A549 (cell line): ENCODE results near the gene ATF3. TPM values are rescaled to one million over a fixed set of nuclear protein-coding genes. Genes with fewer than 3 reads are reported as not detected.

Experiments used
- ATAC-seq, 2 experiments: fragments of 200-7000 bp in 1 of 2; fragments of >200 bp in 1 of 2; cut with Nextera tagmentation in 1 of 2; cut with Tn5 transposase in 1 of 2; 3 replicates each; pipeline versions ENCODE4 v1.8.0 to v1.9.1; 2018 to 2020; ENCODE audit warnings: mild to moderate bottlenecking in 1 of 2, moderate library complexity in 1 of 2
- CTCF ChIA-PET: fragments of 300-600 bp; sonication (Branson Sonifier 250); formaldehyde crosslinking; extraction: SDS; loops from one replicate; lab custom pipeline; 2021; ENCODE audit warnings: antibody characterized with exemption, inconsistent platforms; lab: Yijun Ruan, JAX
- POLR2A ChIA-PET: fragments of 350-600 bp; formaldehyde crosslinking; extraction: SDS; loops from one replicate; lab custom pipeline; 2021; ENCODE audit warnings: antibody characterized with exemption, inconsistent platforms; lab: Yijun Ruan, JAX
- DNase-seq, 2 experiments: peaks; one replicate each; pipeline versions ENCODE4 v3.0.0 to v3.0.0-alpha.2; 2011 to 2016; ENCODE audit warnings: low read depth in 1 of 2, low spot score in 1 of 2
- FAIRE-seq: peaks from 2 replicates; lab custom pipeline; 2011; peaks lifted over from hg19 to GRCh38; lab: Jason Lieb, UNC
- H3K27ac ChIP-seq, 2 experiments: fragments of >200 bp; sonication (Bioruptor Twin); formaldehyde crosslinking; 3 replicates each; pipeline ENCODE4 v1.5.1; 2016 to 2017
- H3K4me1 ChIP-seq: fragments of >200 bp; sonication (Bioruptor Twin); formaldehyde crosslinking; 3 replicates; pipeline ENCODE4 v1.6.1; 2016
- H3K4me2 ChIP-seq: fragments of >200 bp; sonication (Bioruptor Twin); formaldehyde crosslinking; 3 replicates; pipeline ENCODE4 v1.6.1; 2016
- H3K4me3 ChIP-seq: fragments of >200 bp; sonication (Bioruptor Twin); formaldehyde crosslinking; 3 replicates; pipeline ENCODE4 v1.5.1; 2016
- H3K9me3 ChIP-seq: fragments of >200 bp; sonication (Bioruptor Twin); formaldehyde crosslinking; 3 replicates; pipeline ENCODE4 v1.6.1; 2016
- CBX2 ChIP-seq: fragments of 200-600 bp; sonication (generic); IDR thresholded peaks from 2 replicates; pipeline ENCODE4 v1.6.1; 2016; ENCODE audit warnings: low read depth, mild to moderate bottlenecking, borderline replicate concordance
- CHD2 ChIP-seq: fragments of 150-350 bp; IDR thresholded peaks from 2 replicates; pipeline ENCODE4 v1.6.1; 2014; ENCODE audit warnings: low read length; ENCODE audit not compliant: partially characterized antibody
- CHD4 ChIP-seq: fragments of 200-600 bp; sonication (generic); IDR thresholded peaks from 2 replicates; pipeline ENCODE4 v1.6.1; 2016; ENCODE audit warnings: antibody characterized with exemption, mild to moderate bottlenecking, borderline replicate concordance
- EP300 ChIP-seq, 2 experiments: fragments of >200 bp; sonication (Bioruptor Twin); formaldehyde crosslinking; IDR thresholded peaks; 2 replicates in 1 of 2; 3 replicates in 1 of 2; pipeline ENCODE4 v1.6.1; 2016 to 2017
- HDAC2 ChIP-seq: fragments of 200-600 bp; sonication (generic); IDR thresholded peaks from 2 replicates; pipeline ENCODE4 v1.6.1; 2016
- HEYL ChIP-seq: fragments of 250-450 bp; sonication (Bioruptor Pico); IDR thresholded peaks from 2 replicates; pipeline ENCODE4 v1.8.0; 2021; ENCODE audit warnings: mild to moderate bottlenecking, moderate library complexity
- JUN ChIP-seq, 2 experiments: fragments of >200 bp; sonication (Bioruptor Twin); formaldehyde crosslinking; IDR thresholded peaks; 2 replicates in 1 of 2; 3 replicates in 1 of 2; pipeline ENCODE4 v1.6.1; 2016 to 2017
- KDM5A ChIP-seq: fragments of 200-600 bp; sonication (generic); IDR thresholded peaks from 2 replicates; pipeline ENCODE4 v1.6.1; 2016; ENCODE audit warnings: antibody characterized with exemption, mild to moderate bottlenecking
- MAFK ChIP-seq: fragments of 450-650 bp; IDR thresholded peaks from 2 replicates; pipeline ENCODE4 v1.6.1; 2014; ENCODE audit not compliant: partially characterized antibody
- NPAS2 ChIP-seq: fragments of 250-450 bp; sonication (Bioruptor Pico); IDR thresholded peaks from 2 replicates; pipeline ENCODE4 v1.8.0; 2022; ENCODE audit warnings: mild to moderate bottlenecking, moderate library complexity, borderline replicate concordance
- NR3C1 ChIP-seq: fragments of >200 bp; sonication (Bioruptor Twin); formaldehyde crosslinking; IDR thresholded peaks from 3 replicates; pipeline ENCODE4 v1.6.1; 2017
- POLR2AphosphoS2 ChIP-seq: conservative IDR thresholded peaks from 2 replicates; pipeline ENCODE4 v1.6.1; 2012; ENCODE audit warnings: low read length, improper control_type of control experiment, inconsistent platforms
- RAD21 ChIP-seq, 2 experiments: fragments of >200 bp in 1 of 2; sonication (Bioruptor Twin) in 1 of 2; formaldehyde crosslinking in 1 of 2; IDR thresholded peaks in 1 of 2; conservative IDR thresholded peaks in 1 of 2; 2 replicates in 1 of 2; 3 replicates in 1 of 2; pipeline ENCODE4 v1.6.1; 2012 to 2018; ENCODE audit warnings: inconsistent platforms in 1 of 2
- RARB ChIP-seq: fragments of 250-450 bp; sonication (Bioruptor Pico); IDR thresholded peaks from 2 replicates; pipeline ENCODE4 v1.8.0; 2021; ENCODE audit warnings: mild to moderate bottlenecking, moderate library complexity
- RNF2 ChIP-seq: fragments of 200-600 bp; sonication (generic); IDR thresholded peaks from 2 replicates; pipeline ENCODE4 v1.6.1; 2016; ENCODE audit warnings: low read depth, mild to moderate bottlenecking, antibody characterized with exemption, moderate library complexity, borderline replicate concordance
- WGBS: methylation state at CpG from one replicate; pipeline ENCODE4 v1.1.6; 2017; ENCODE audit errors: missing lambda C conversion rate; 5-methylcytosine and 5-hydroxymethylcytosine counted together
- polyA plus RNA-seq, 4 experiments: library from polyadenylated mRNA; depleted of rRNA in 3 of 4; stranded (reverse); fragments of >200 nt; fragmentation: RNase III in 1 of 4; extraction: RNeasy Plus Mini Kit Qiagen cat#74134 plus additional on column Dnase treatment in 1 of 4; gene quantifications; 2 replicates in 3 of 4; 3 replicates in 1 of 4; pipeline ENCODE4 v1.2.3, GENCODE V29; 2011 to 2017
- TF ChIP-seq, protein P1 (sequence below): fragments of >200 bp; sonication (Bioruptor Twin); formaldehyde crosslinking; IDR thresholded peaks from 3 replicates; pipeline ENCODE4 v1.5.1; 2016
- TF ChIP-seq, protein P2 (sequence below): fragments of 200-600 bp; sonication (generic); IDR thresholded peaks from 2 replicates; pipeline ENCODE4 v1.6.1; 2016; ENCODE audit warnings: antibody characterized with exemption, mild to moderate bottlenecking, moderate library complexity
- TF ChIP-seq, protein P3 (sequence below): fragments of 150-350 bp; IDR thresholded peaks from 2 replicates; pipeline ENCODE4 v1.6.1; 2014; ENCODE audit warnings: low read depth, mild to moderate bottlenecking, low read length
- TF ChIP-seq, protein P4 (sequence below): IDR thresholded peaks from 2 replicates; pipeline ENCODE4 v1.6.1; 2012
- TF ChIP-seq, protein P5 (sequence below): fragments of >200 bp; sonication (Bioruptor Twin); formaldehyde crosslinking; IDR thresholded peaks from 3 replicates; pipeline ENCODE4 v1.6.1; 2016

The ATF3 gene
- polyA plus RNA-seq, 2 of the 4 experiments (the other 2 are of a cell fraction), result 4.4 to 62.9 TPM

DNA sequence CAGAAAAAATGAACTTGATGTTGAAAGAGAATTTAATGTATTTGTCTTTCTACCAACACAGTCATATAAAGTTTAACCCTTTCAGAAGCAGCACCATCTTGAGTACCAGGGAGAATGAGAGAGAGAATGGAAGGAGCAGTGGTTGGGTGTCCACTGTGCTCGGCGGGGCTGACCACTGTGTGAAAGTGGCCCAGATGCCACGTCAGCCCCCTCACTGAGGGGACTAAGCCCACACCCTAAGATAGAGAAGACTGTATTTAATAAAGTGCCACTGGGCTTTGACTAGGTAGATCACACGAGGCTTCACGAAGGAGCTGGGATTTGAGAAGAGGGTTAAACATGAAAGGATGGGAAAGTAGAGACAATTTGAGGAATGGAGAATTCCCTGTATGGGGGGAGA lies 59.9 kb downstream of the ATF3 start:
- TF ChIP-seq CBX2, result no peak
- TF ChIP-seq KDM5A, result no peak
- TF ChIP-seq HEYL (CRISPR knock-in tag), result no peak
- ATAC-seq (no peak), FAIRE-seq (no peak), DNase-seq (no peak)
- no peak overlapping the region for H3K4me3 ChIP-seq
- peak overlapping the region; percentile 91 for H3K4me2 ChIP-seq
- 82% methylated on average over 5 of the region's 5 CpGs for WGBS
- ChIA-PET CTCF (interaction anchor here (0.9 to 5.3 kb wide), 12 partner anchors 9 to 327 kb away, joined by 3 to 115 read pairs (median 4); no protein-coding TSS in a partner anchor), POLR2A (interaction anchor here (1.1 to 2.0 kb wide), 5 partner anchors 31 to 123 kb away, joined by 4 to 9 read pairs (median 4); partner anchors contain the start of genes ATF3, BATF3, NSL1 and TATDN3)
- H3K27ac ChIP-seq, result peak overlapping the region; percentile 74 to 81
- peaks cover 53% of the 10 kb centered on the region for H3K4me1 ChIP-seq
- no peaks in the 10 kb centered on the region for H3K9me3 ChIP-seq

DNA sequence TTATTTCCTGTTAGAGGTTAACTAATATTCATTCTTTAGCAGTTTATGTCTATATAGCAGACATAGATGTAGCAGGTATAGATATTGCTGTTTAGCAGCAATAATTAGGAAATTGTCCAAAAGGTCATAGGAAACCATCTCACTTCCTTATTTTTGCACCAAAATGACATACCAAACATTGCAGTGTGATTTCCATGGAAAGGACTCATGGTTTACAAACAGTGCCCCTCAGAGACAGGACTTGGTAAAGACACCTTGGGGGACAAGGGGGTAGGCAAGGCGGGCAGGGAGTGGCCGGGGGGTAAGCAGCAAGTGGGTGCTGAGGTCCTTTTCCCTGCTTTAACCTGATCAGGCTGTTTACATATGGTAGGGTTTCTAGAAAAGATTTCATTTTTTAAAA lies 60.5 kb downstream of the ATF3 start:
- H3K4me3 ChIP-seq, result no peak overlapping the region
- FAIRE-seq (no peak), DNase-seq (peak; percentile 53), ATAC-seq (no peak)
- no peaks in the 10 kb centered on the region for H3K9me3 ChIP-seq
- peaks cover 53% of the 10 kb centered on the region for H3K4me1 ChIP-seq
- TF ChIP-seq, protein P1, sequence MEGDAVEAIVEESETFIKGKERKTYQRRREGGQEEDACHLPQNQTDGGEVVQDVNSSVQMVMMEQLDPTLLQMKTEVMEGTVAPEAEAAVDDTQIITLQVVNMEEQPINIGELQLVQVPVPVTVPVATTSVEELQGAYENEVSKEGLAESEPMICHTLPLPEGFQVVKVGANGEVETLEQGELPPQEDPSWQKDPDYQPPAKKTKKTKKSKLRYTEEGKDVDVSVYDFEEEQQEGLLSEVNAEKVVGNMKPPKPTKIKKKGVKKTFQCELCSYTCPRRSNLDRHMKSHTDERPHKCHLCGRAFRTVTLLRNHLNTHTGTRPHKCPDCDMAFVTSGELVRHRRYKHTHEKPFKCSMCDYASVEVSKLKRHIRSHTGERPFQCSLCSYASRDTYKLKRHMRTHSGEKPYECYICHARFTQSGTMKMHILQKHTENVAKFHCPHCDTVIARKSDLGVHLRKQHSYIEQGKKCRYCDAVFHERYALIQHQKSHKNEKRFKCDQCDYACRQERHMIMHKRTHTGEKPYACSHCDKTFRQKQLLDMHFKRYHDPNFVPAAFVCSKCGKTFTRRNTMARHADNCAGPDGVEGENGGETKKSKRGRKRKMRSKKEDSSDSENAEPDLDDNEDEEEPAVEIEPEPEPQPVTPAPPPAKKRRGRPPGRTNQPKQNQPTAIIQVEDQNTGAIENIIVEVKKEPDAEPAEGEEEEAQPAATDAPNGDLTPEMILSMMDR, result 0 out of 3 replicates have a peak, but pooled peaks have one; percentile 8
- TF ChIP-seq RAD21 (conservative IDR thresholded peaks at IDR 0.05 in 1 of 2, IDR thresholded peaks at IDR 0.05 in 1 of 2) (peak in 1 of 2 experiments; percentile 8; a peak in 1 of 5 replicates), NPAS2 (CRISPR knock-in tag) (no peak)
- H3K27ac ChIP-seq, result peak overlapping the region; percentile 40 to 74; a peak in 4 of 6 replicates
- 93% methylated on average over 2 of the region's 2 CpGs for WGBS
- POLR2A ChIA-PET, result interaction anchor here (2.0 kb wide), 1 partner anchor 122 kb away, joined by 4 read pairs; the partner anchor contains the start of genes NSL1 and TATDN3
- CTCF ChIA-PET, result interaction anchor here (0.9 to 5.3 kb wide), 6 partner anchors 8 to 326 kb away, joined by 3 to 115 read pairs (median 50); no protein-coding TSS in a partner anchor
- H3K4me2 ChIP-seq, result peak overlapping the region; percentile 91; the same call in 2 of the 3 replicates

DNA sequence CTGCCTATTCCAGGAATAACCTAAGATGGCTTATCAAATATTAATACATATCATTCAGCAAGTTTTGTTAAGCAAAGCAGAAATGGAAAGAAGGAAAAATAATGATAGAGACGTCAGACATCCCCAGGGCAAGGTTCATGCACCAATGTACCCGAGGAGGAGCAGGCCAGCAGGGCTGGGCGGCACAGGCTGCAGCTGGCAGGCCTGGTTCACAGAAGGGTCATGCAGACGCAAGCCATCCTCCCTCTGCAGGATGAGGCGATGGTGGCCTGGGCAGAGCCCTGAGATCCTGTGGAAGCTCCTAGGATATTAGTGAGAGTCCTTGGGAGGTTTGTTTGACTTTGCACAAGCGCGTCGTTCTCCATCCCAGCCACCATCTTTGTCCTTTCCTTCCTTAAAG lies 61.0 kb downstream of the ATF3 start:
- FAIRE-seq (no peak), DNase-seq (peak in 1 of 2 experiments; percentile 13), ATAC-seq (no peak)
- CTCF ChIA-PET, result interaction anchor here (0.9 to 2.1 kb wide), 2 partner anchors 80 to 325 kb away, joined by 3 to 8 read pairs; no protein-coding TSS in a partner anchor
- Histone ChIP-seq H3K27ac (peak overlapping the region in 1 of 2 experiments; percentile 28; a peak in 2 of 6 replicates), H3K9me3 (no peaks in the 10 kb centered on the region), H3K4me1 (peaks cover 53% of the 10 kb centered on the region), H3K4me3 (no peak overlapping the region), H3K4me2 (no peak overlapping the region; the same call in 1 of the 3 replicates)
- WGBS, result 78% methylated on average over 8 of the region's 8 CpGs
- POLR2A ChIA-PET, result no interaction called here
- no peak for TF ChIP-seq RAD21 (conservative IDR thresholded peaks at IDR 0.05 in 1 of 2, IDR thresholded peaks at IDR 0.05 in 1 of 2)
- TF ChIP-seq, protein P2, sequence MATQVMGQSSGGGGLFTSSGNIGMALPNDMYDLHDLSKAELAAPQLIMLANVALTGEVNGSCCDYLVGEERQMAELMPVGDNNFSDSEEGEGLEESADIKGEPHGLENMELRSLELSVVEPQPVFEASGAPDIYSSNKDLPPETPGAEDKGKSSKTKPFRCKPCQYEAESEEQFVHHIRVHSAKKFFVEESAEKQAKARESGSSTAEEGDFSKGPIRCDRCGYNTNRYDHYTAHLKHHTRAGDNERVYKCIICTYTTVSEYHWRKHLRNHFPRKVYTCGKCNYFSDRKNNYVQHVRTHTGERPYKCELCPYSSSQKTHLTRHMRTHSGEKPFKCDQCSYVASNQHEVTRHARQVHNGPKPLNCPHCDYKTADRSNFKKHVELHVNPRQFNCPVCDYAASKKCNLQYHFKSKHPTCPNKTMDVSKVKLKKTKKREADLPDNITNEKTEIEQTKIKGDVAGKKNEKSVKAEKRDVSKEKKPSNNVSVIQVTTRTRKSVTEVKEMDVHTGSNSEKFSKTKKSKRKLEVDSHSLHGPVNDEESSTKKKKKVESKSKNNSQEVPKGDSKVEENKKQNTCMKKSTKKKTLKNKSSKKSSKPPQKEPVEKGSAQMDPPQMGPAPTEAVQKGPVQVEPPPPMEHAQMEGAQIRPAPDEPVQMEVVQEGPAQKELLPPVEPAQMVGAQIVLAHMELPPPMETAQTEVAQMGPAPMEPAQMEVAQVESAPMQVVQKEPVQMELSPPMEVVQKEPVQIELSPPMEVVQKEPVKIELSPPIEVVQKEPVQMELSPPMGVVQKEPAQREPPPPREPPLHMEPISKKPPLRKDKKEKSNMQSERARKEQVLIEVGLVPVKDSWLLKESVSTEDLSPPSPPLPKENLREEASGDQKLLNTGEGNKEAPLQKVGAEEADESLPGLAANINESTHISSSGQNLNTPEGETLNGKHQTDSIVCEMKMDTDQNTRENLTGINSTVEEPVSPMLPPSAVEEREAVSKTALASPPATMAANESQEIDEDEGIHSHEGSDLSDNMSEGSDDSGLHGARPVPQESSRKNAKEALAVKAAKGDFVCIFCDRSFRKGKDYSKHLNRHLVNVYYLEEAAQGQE, result no peak
- TF ChIP-seq HEYL (CRISPR knock-in tag), result no peak
- TF ChIP-seq POLR2AphosphoS2, result no peak
- TF ChIP-seq, protein P3, sequence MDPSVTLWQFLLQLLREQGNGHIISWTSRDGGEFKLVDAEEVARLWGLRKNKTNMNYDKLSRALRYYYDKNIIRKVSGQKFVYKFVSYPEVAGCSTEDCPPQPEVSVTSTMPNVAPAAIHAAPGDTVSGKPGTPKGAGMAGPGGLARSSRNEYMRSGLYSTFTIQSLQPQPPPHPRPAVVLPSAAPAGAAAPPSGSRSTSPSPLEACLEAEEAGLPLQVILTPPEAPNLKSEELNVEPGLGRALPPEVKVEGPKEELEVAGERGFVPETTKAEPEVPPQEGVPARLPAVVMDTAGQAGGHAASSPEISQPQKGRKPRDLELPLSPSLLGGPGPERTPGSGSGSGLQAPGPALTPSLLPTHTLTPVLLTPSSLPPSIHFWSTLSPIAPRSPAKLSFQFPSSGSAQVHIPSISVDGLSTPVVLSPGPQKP, result no peak
- TF ChIP-seq MAFK, result no peak
- TF ChIP-seq JUN (IDR thresholded peaks at IDR 0.05), result no peak
- TF ChIP-seq NR3C1, result no peak
- no peak for TF ChIP-seq KDM5A
- TF ChIP-seq RARB (CRISPR knock-in tag), result no peak
- TF ChIP-seq RNF2, result no peak
- TF ChIP-seq, protein P4, sequence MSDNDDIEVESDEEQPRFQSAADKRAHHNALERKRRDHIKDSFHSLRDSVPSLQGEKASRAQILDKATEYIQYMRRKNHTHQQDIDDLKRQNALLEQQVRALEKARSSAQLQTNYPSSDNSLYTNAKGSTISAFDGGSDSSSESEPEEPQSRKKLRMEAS, result no peak
- TF ChIP-seq CHD2, result no peak
- TF ChIP-seq EP300 (IDR thresholded peaks at IDR 0.05), result no peak
- TF ChIP-seq, protein P5, sequence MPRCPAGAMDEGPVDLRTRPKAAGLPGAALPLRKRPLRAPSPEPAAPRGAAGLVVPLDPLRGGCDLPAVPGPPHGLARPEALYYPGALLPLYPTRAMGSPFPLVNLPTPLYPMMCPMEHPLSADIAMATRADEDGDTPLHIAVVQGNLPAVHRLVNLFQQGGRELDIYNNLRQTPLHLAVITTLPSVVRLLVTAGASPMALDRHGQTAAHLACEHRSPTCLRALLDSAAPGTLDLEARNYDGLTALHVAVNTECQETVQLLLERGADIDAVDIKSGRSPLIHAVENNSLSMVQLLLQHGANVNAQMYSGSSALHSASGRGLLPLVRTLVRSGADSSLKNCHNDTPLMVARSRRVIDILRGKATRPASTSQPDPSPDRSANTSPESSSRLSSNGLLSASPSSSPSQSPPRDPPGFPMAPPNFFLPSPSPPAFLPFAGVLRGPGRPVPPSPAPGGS, result no peak
- TF ChIP-seq HDAC2, result no peak
- TF ChIP-seq, protein P1, result no peak
- TF ChIP-seq CHD4, result no peak
